ENCODE measurements around the gene CCSER1.

The CCSER1 gene

GRCh38 chr4:90128961-90129495, 1.8 kb downstream of the CCSER1 start:
- no peak for DNase-seq

GRCh38 chr4:90130076-90130475, 2.9 kb downstream of the CCSER1 start:
- no peak for DNase-seq

- no peak for DNase-seq
These were observed 10.4 kb downstream of the CCSER1 start for GRCh38 chr4:90137555-90137954.

GRCh38 chr4:90142081-90142480, 14.9 kb downstream of the CCSER1 start:
- DNase-seq, result no peak

- DNase-seq, result no peak
These were observed 18.1 kb downstream of the CCSER1 start for GRCh38 chr4:90145319-90145718.

- no peak for DNase-seq
These were observed 19.1 kb downstream of the CCSER1 start for GRCh38 chr4:90146306-90146705.

GRCh38 chr4:90148574-90149148, 21.5 kb downstream of the CCSER1 start:
- no peak for DNase-seq

- DNase-seq, result no peak
These were observed 24.8 kb downstream of the CCSER1 start for GRCh38 chr4:90152024-90152423.

GRCh38 chr4:90159193-90159592, 32.0 kb downstream of the CCSER1 start:
- DNase-seq, result no peak

- no peak for DNase-seq
These were observed 32.9 kb downstream of the CCSER1 start for GRCh38 chr4:90160044-90160443.

GRCh38 chr4:90162566-90162965, 35.4 kb downstream of the CCSER1 start:
- no peak for DNase-seq

GRCh38 chr4:90163872-90164271, 36.7 kb downstream of the CCSER1 start:
- no peak for DNase-seq

- no peak for DNase-seq
These were observed 38.7 kb downstream of the CCSER1 start for GRCh38 chr4:90165883-90166282.

GRCh38 chr4:90171491-90171890, 44.3 kb downstream of the CCSER1 start:
- DNase-seq, result no peak

GRCh38 chr4:90174621-90175023, 47.4 kb downstream of the CCSER1 start:
- DNase-seq, result no peak

- no peak for DNase-seq
These were observed 54.5 kb downstream of the CCSER1 start for GRCh38 chr4:90181644-90182043.

- no peak for DNase-seq
These were observed 56.1 kb downstream of the CCSER1 start for GRCh38 chr4:90183254-90183653.

GRCh38 chr4:90184560-90184959, 57.4 kb downstream of the CCSER1 start:
- DNase-seq, result no peak

GRCh38 chr4:90185416-90185815, 58.2 kb downstream of the CCSER1 start:
- DNase-seq, result no peak

- no peak for DNase-seq
These were observed 59.0 kb downstream of the CCSER1 start for GRCh38 chr4:90186229-90186628.

GRCh38 chr4:90187148-90187884, 60.1 kb downstream of the CCSER1 start:
- DNase-seq, result no peak

GRCh38 chr4:90189178-90189577, 62.0 kb downstream of the CCSER1 start:
- DNase-seq, result no peak

- DNase-seq, result no peak
These were observed 62.8 kb downstream of the CCSER1 start for GRCh38 chr4:90189946-90190345.

- DNase-seq, result no peak
These were observed 63.3 kb downstream of the CCSER1 start for GRCh38 chr4:90190525-90190924.
